ENCODE results near the gene CDKAL1. TPM values are rescaled to one million over a fixed set of nuclear protein-coding genes. Genes with fewer than 3 reads are reported as not detected.
"Not testable (repeated sequence)": the region's sequence is repeated elsewhere in the genome, so short reads cannot be mapped to it uniquely, and the experiment has no call there.

Gene CDKAL1
- total RNA-seq, 6 experiments from 2014 or later = 9.2 to 14.3 (median 11.9) TPM

GRCh38 chr6:21085211-21085610, 551.0 kb downstream of the CDKAL1 start:
- Mint-ChIP-seq H3K4me3 (no peak overlapping the region), H3K27ac (no peak overlapping the region), H3K36me3 (ENCODE audit: low read depth) (0 out of 2 replicates have a peak, but pooled peaks cover 4% of the 10 kb centered on the region), H3K27me3 (ENCODE audit: insufficient read depth) (no peaks in the 10 kb centered on the region; the same call in 1 of the 2 replicates), H3K4me1 (ENCODE audit: low read depth) (peaks cover 6% of the 10 kb centered on the region; the same call in 1 of the 2 replicates), H3K9me3 (no peaks in the 10 kb centered on the region)
- DNase-seq = no peak
- no peak for TF ChIP-seq CTCF (IDR thresholded peaks at IDR 0.05)

- TF ChIP-seq CTCF (IDR thresholded peaks at IDR 0.05) = no peak
- Mint-ChIP-seq H3K27ac (no peak overlapping the region), H3K4me1 (ENCODE audit: low read depth) (0 out of 2 replicates have a peak, but pooled peaks cover 6% of the 10 kb centered on the region), H3K27me3 (ENCODE audit: insufficient read depth) (no peaks in the 10 kb centered on the region; the same call in 1 of the 2 replicates), H3K36me3 (ENCODE audit: low read depth) (0 out of 2 replicates have a peak, but pooled peaks cover under 1% of the 10 kb centered on the region), H3K9me3 (no peaks in the 10 kb centered on the region), H3K4me3 (no peak overlapping the region)
- no peak for DNase-seq
These were observed 551.4 kb downstream of the CDKAL1 start for GRCh38 chr6:21085643-21086042.

GRCh38 chr6:21087188-21087587, 552.9 kb downstream of the CDKAL1 start:
- H3K9me3 Mint-ChIP-seq = no peaks in the 10 kb centered on the region
- H3K27me3 Mint-ChIP-seq (ENCODE audit: insufficient read depth) = no peaks in the 10 kb centered on the region; the same call in 1 of the 2 replicates
- no peak overlapping the region for H3K27ac Mint-ChIP-seq
- no peak for DNase-seq
- no peak for TF ChIP-seq CTCF (IDR thresholded peaks at IDR 0.05)
- H3K4me3 Mint-ChIP-seq = no peak overlapping the region
- no peaks in the 10 kb centered on the region for H3K36me3 Mint-ChIP-seq (ENCODE audit: low read depth)
- H3K4me1 Mint-ChIP-seq (ENCODE audit: low read depth) = 0 out of 2 replicates have a peak, but pooled peaks cover 6% of the 10 kb centered on the region

- DNase-seq = no peak
- Mint-ChIP-seq H3K27ac (no peak overlapping the region), H3K4me3 (no peak overlapping the region), H3K36me3 (ENCODE audit: low read depth) (no peaks in the 10 kb centered on the region), H3K27me3 (ENCODE audit: insufficient read depth) (no peaks in the 10 kb centered on the region; the same call in 1 of the 2 replicates), H3K9me3 (no peaks in the 10 kb centered on the region), H3K4me1 (ENCODE audit: low read depth) (no peaks in the 10 kb centered on the region)
- no peak for TF ChIP-seq CTCF (IDR thresholded peaks at IDR 0.05)
These were observed 557.2 kb downstream of the CDKAL1 start for GRCh38 chr6:21091411-21091810.

GRCh38 chr6:21092231-21092772, 558.0 kb downstream of the CDKAL1 start:
- H3K27ac Mint-ChIP-seq; DNase-seq; H3K9me3 Mint-ChIP-seq; H3K36me3 Mint-ChIP-seq (ENCODE audit: low read depth); H3K4me1 Mint-ChIP-seq (ENCODE audit: low read depth); H3K4me3 Mint-ChIP-seq; H3K27me3 Mint-ChIP-seq (ENCODE audit: insufficient read depth): not testable (repeated sequence)

GRCh38 chr6:21095462-21095861, 561.2 kb downstream of the CDKAL1 start:
- Mint-ChIP-seq H3K9me3 (no peaks in the 10 kb centered on the region), H3K4me1 (ENCODE audit: low read depth) (no peaks in the 10 kb centered on the region), H3K4me3 (no peak overlapping the region), H3K36me3 (ENCODE audit: low read depth) (no peaks in the 10 kb centered on the region), H3K27ac (no peak overlapping the region), H3K27me3 (ENCODE audit: insufficient read depth) (no peaks in the 10 kb centered on the region)
- DNase-seq = no peak
- no peak for TF ChIP-seq CTCF (IDR thresholded peaks at IDR 0.05)
